OCI-LY7 (cell line): ENCODE results near the gene RET. TPM values are rescaled to one million over a fixed set of nuclear protein-coding genes. Genes with fewer than 3 reads are reported as not detected.

Source experiments
- BruUV-seq: library from RNA; stranded (reverse); fragments of 400-500 nt; replicated peaks from 2 replicates; lab custom pipeline; 2021; lab: Mats Ljungman, UMichigan
- CTCF ChIA-PET: fragments of 300-600 bp; sonication (Branson Sonifier 250); formaldehyde crosslinking; loops from one replicate; lab custom pipeline; 2022; ENCODE audit warnings: antibody characterized with exemption; ENCODE audit not compliant: unreplicated experiment; lab: Charles Lee
- POLR2A ChIA-PET: fragments of 300-600 bp; sonication (Branson Sonifier 250); formaldehyde crosslinking; loops from one replicate; lab custom pipeline; 2022; ENCODE audit warnings: antibody characterized with exemption; lab: Charles Lee
- DNase-seq: peaks from one replicate; pipeline ENCODE4 v3.0.0-alpha.2; 2015; ENCODE audit warnings: low spot score
- H2AFZ ChIP-seq: fragments of 200-600 bp; sonication (generic), shearing (Covaris generic); 2 replicates; pipeline ENCODE4 v1.6.1; 2014; ENCODE audit warnings: mild to moderate bottlenecking, antibody characterized with exemption, low read length, moderate library complexity
- H3K27ac ChIP-seq: fragments of 200-600 bp; sonication (generic); 2 replicates; pipeline ENCODE4 v1.5.1; 2014; ENCODE audit warnings: mixed run types, low read depth, mild to moderate bottlenecking, moderate library complexity, low read length, inconsistent platforms; ENCODE audit not compliant: poor library complexity, severe bottlenecking
- H3K36me3 ChIP-seq: fragments of 200-600 bp; sonication (generic); 2 replicates; pipeline ENCODE4 v1.6.1; 2014; ENCODE audit warnings: mild to moderate bottlenecking, antibody characterized with exemption, low read length, moderate library complexity, mixed read lengths; ENCODE audit not compliant: insufficient read depth
- H3K4me1 ChIP-seq: fragments of 200-600 bp; sonication (generic); 2 replicates; pipeline ENCODE4 v1.5.1; 2014; ENCODE audit warnings: mild to moderate bottlenecking, low read length; ENCODE audit not compliant: insufficient read depth, poor library complexity, severe bottlenecking
- H3K4me2 ChIP-seq: fragments of 200-600 bp; sonication (generic); 2 replicates; pipeline ENCODE4 v1.6.1; 2014; ENCODE audit warnings: mild to moderate bottlenecking, low read length
- H3K4me3 ChIP-seq: fragments of 200-600 bp; sonication (generic); 2 replicates; pipeline ENCODE4 v1.5.1; 2014; ENCODE audit warnings: mild to moderate bottlenecking, low read depth, low read length; ENCODE audit not compliant: poor library complexity, severe bottlenecking
- H3K79me2 ChIP-seq: fragments of 200-600 bp; sonication (generic); 2 replicates; pipeline ENCODE4 v1.6.1; 2016; ENCODE audit warnings: low read depth, mild to moderate bottlenecking, low read length, moderate library complexity, mixed read lengths; ENCODE audit not compliant: insufficient read depth
- H3K9me2 ChIP-seq: fragments of 200-600 bp; sonication (generic); 2 replicates; pipeline ENCODE4 v1.6.1; 2016; ENCODE audit warnings: mild to moderate bottlenecking, low read length, mixed read lengths; ENCODE audit not compliant: insufficient read depth
- H3K9me3 ChIP-seq: fragments of 200-600 bp; sonication (generic); 2 replicates; pipeline ENCODE4 v1.6.1; 2014; ENCODE audit warnings: mild to moderate bottlenecking, mixed run types, low read length, mixed read lengths
- H4K20me1 ChIP-seq: fragments of 200-600 bp; sonication (generic); 2 replicates; pipeline ENCODE4 v1.6.1; 2014; ENCODE audit warnings: mild to moderate bottlenecking, antibody characterized with exemption, low read length, moderate library complexity, mixed read lengths; ENCODE audit not compliant: insufficient read depth
- EZH2phosphoT487 ChIP-seq: fragments of 200-600 bp; sonication (generic); IDR thresholded peaks from 2 replicates; pipeline ENCODE4 v1.6.1; 2018; ENCODE audit warnings: low read depth, borderline replicate concordance, mild to moderate bottlenecking, mixed run types, antibody characterized with exemption, low read length, moderate library complexity, mixed read lengths
- intact Hi-C: fragments of 100-400 bp; cut with micrococcal nuclease; formaldehyde crosslinking; loops from one replicate; pipeline ENCODE4 v1.10.0; 2022; ENCODE audit not compliant: unreplicated experiment
- total RNA-seq, 2 experiments: library from RNA; depleted of rRNA in 1 of 2; stranded (reverse); fragments of >200 nt in 1 of 2; shearing (Covaris generic) in 1 of 2; gene quantifications; 2 replicates each; pipeline ENCODE4 v1.2.3, GENCODE V29; 2014 to 2022
- TF ChIP-seq, protein P1 (sequence below): fragments of 200-600 bp; sonication (generic); conservative IDR thresholded peaks from 2 replicates; pipeline ENCODE4 v1.5.1; 2014; ENCODE audit warnings: mild to moderate bottlenecking, antibody characterized with exemption, low read length, moderate library complexity, mixed read lengths

RET gene
- total RNA-seq, 2 experiments from 2014 or later, result 0.06 TPM; not detected in 1

DNA sequence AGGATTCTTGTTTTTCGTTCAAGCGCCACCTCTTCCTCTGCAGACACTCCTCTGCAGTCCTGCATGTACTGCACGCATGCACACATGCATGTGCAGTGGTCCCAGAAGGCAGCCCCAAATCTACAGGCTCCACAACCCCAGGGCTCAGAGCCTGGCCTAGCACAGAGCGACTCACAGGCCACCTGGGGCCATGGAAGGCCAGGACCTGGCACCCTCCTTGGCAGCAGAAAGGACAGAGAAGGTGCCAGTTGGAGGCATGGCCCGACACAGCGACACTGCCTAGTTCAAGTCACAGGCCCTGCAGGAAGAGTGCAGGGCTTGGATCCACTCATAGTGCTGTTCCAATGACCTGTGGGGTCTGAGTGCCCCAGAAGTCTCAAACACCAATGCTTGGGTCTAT lies 48.7 kb upstream of the RET start:
- H3K4me2 ChIP-seq, result no peak overlapping the region
- H3K9me2 ChIP-seq, result no peaks in the 10 kb centered on the region
- H3K9me3 ChIP-seq, result 0 out of 2 replicates have a peak, but pooled peaks cover 11% of the 10 kb centered on the region
- DNase-seq, result no peak
- no peak for TF ChIP-seq EZH2phosphoT487
- TF ChIP-seq, protein P1, sequence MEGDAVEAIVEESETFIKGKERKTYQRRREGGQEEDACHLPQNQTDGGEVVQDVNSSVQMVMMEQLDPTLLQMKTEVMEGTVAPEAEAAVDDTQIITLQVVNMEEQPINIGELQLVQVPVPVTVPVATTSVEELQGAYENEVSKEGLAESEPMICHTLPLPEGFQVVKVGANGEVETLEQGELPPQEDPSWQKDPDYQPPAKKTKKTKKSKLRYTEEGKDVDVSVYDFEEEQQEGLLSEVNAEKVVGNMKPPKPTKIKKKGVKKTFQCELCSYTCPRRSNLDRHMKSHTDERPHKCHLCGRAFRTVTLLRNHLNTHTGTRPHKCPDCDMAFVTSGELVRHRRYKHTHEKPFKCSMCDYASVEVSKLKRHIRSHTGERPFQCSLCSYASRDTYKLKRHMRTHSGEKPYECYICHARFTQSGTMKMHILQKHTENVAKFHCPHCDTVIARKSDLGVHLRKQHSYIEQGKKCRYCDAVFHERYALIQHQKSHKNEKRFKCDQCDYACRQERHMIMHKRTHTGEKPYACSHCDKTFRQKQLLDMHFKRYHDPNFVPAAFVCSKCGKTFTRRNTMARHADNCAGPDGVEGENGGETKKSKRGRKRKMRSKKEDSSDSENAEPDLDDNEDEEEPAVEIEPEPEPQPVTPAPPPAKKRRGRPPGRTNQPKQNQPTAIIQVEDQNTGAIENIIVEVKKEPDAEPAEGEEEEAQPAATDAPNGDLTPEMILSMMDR, result no peak
- H3K79me2 ChIP-seq, result no peaks in the 10 kb centered on the region
- CTCF ChIA-PET, result no interaction called here
- POLR2A ChIA-PET, result no interaction called here
- H3K27ac ChIP-seq, result no peak overlapping the region
- no peak overlapping the region for H3K4me3 ChIP-seq
- intact Hi-C loops, result no loop called here
- H2AFZ ChIP-seq, result no peak overlapping the region
- H4K20me1 ChIP-seq, result no peaks in the 10 kb centered on the region
- H3K36me3 ChIP-seq, result no peaks in the 10 kb centered on the region
- BruUV-seq, result no TSS peak
- no peaks in the 10 kb centered on the region for H3K4me1 ChIP-seq

DNA sequence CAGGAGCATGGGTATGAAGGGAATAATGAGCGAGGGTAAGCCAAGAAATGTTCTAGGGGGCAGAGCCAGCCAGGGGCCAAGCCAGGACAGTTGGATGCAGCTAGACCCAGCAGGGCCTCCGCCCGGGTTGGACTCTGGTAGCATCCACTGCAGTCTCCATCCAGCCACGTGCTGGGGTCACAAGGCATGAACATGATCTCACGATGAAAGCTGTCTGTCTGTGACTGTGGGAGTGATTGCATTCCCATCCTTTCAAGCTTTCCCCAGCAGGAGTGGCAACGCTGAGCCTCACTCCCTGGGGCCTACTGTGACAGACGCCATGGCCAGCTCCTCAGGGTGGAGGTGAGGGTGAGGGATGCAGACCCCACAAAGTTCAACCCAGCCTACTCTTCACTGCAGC lies 47.8 kb upstream of the RET start:
- intact Hi-C loops, result no loop called here
- Histone ChIP-seq H3K4me2 (no peak overlapping the region), H3K79me2 (no peaks in the 10 kb centered on the region), H2AFZ (no peak overlapping the region), H3K27ac (no peak overlapping the region), H3K9me3 (0 out of 2 replicates have a peak, but pooled peaks cover 15% of the 10 kb centered on the region), H3K9me2 (no peaks in the 10 kb centered on the region), H4K20me1 (no peaks in the 10 kb centered on the region), H3K4me1 (no peaks in the 10 kb centered on the region), H3K4me3 (no peak overlapping the region), H3K36me3 (no peaks in the 10 kb centered on the region)
- TF ChIP-seq, protein P1, result no peak
- no peak for TF ChIP-seq EZH2phosphoT487
- POLR2A ChIA-PET, result no interaction called here
- CTCF ChIA-PET, result no interaction called here
- no peak for DNase-seq
- BruUV-seq, result no TSS peak

DNA sequence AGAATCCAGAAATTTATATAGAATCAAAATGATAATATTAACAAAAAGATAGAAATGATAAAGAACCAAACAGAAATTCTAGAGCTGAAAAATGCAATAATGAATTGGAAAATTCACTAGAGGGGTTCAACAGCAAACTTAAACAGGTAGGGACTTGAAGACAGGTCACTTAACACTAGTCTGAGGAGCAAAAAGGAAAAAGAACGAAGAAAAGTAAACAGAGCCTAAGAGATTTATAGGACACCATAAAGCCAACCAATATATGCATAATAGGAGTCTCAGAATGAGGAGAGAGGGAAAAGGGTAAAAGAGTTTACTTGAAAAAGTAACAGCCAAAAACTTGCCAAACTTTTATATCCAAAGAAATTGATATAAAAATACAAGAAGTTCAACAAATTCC lies 44.3 kb upstream of the RET start:
- Histone ChIP-seq H3K4me2 (no peak overlapping the region), H4K20me1 (no peaks in the 10 kb centered on the region), H3K36me3 (no peaks in the 10 kb centered on the region), H3K9me3 (0 out of 2 replicates have a peak, but pooled peaks cover 15% of the 10 kb centered on the region), H3K9me2 (no peaks in the 10 kb centered on the region), H3K27ac (no peak overlapping the region), H2AFZ (no peak overlapping the region), H3K4me1 (no peaks in the 10 kb centered on the region), H3K4me3 (no peak overlapping the region), H3K79me2 (no peaks in the 10 kb centered on the region)
- POLR2A ChIA-PET, result interaction anchor here (1.2 kb wide), 1 partner anchor 17 kb away, joined by 3 read pairs; no protein-coding TSS in a partner anchor
- no TSS peak for BruUV-seq
- no peak for TF ChIP-seq EZH2phosphoT487
- TF ChIP-seq, protein P1, result no peak
- DNase-seq, result no peak
- CTCF ChIA-PET, result no interaction called here
- intact Hi-C loops, result no loop called here
